ENCODE results near the gene PRKCD.
A peak's percentile ranks its signal among the peaks of the same experiment; 100 is the strongest.

PRKCD gene

GRCh38 chr3:53160660-53161449, at the start of gene PRKCD:
Gene PRKCD (plus strand): TSS chr3:53161209. CDS start chr3:53178423, 17,214 bp downstream.
- DNase-seq = peak; percentile 15

DNA sequence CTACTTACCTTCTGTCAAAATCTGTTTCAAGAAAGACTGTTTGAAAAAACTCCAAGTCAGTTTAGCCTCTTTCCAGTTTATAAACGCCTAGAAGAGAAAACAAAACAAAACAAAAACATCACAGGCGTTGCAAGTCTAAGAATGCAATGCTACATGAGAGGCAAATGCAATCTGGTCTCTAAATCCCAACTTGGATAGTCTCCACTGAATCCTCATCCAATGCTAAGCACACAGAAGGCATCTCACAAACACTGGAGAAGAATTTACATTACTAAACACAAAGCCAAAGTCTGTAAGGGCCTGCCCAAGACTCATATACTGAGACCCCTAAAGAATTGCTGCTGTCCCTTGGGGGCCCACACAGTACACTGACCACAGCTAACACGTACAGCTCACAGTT, 49.2 kb upstream of the PRKCD start:
- DNase-seq = no peak

DNA sequence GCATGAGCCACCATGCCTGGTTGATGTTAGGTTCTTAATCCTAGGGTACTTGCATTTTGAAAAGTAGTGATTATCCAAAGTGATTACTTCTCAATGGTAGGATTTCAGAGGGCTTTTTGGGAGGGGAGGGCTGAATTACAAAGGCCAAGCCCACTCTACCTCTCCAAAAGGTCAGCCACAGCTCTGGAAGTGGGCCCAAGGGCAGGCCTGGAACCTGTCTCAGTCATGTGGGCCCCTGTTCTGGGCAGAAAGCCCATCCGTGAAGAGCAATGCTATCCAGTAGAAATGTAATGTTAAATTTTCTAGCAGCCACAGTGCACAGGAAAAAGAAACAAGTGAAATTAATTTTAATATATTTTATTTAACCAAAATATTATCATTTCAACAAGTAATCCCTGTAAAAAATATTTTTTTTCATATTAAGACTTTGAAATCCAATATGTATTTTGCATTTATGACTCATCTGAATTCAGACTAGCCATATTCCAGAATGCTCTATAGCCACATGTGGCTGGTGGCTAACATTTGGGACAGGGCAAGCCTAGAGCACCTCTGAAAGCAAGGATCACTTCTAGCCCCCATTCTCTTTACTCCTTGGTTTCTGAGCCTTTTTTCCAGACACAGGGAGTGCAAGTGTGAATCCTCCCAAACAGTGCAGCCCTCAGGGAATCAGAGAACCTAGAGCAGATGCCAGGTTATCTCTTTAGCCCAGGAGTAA, 47.6 kb upstream of the PRKCD start:
- no peak for DNase-seq

DNA sequence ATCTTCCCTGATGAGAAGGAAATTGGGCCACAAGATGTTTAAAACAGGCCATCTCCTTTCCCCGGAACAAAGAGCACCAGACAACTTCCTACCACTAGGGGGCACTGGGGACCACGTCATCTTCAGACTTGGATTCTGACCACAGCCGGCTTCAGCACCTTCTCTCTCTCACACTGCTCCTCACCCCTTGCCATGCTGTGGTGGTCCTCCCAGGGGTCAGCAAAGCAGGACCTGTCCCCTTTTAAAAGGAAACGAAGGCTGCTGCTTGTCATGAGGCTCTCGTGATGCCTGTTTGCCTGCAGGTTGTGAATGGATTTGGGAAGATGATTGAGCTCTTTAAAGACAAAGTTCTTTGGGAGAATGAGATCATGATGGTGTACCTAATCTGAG, 47.0 kb upstream of the PRKCD start:
- peak; percentile 48 for DNase-seq

DNA sequence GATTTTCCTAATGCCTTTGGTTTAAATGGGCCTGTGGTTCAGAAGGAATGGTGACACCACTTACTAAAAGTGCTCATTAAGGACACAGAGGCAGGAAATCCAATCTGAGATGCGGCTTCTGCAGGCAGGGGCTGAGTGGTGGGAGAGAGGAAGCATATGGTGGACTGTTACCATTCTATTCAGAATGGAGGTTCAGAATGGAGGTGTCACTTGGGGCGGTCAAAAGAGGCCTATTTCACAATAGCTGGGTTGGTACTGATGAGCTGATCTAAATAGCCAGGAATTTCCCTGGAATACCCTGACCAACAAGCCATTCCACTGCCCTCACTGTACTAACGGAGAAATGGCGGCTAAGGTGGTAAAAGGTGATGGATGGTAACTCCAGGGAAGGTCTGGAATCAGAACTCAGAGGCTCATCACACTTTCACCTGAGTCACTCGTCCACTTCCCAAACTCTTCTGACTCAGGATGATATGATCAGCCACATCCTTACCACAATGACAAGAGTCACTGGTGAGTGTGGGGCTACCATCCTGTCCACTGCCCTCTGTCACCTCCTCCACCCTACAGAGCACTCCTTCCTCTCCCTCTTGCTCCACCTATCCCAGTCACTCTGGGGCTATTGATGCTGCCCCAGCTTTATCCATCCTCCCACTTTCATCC, 46.5 kb upstream of the PRKCD start:
- no peak for DNase-seq

- no peak for DNase-seq
These were observed 44.1 kb upstream of the PRKCD start for GRCh38 chr3:53116956-53117355.

DNA sequence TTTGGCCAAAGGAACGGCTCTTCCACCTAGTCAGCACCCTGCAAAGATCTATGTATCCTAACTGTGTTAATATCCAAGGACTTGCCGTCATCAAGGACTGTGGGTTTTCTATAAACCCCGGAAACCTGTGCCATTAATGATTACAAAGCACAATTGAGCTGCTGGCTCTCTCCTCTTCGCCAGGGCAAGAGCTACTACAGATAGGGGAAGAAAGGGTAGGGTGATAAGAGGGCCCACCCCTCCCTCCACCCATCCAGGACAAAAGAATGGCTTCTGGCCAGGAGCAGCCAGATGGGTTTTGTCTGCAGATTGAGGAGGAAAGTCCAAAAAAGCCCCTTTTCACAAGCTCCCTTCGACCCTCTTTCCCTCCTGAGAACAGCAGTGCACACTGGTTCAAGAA, 40.7 kb upstream of the PRKCD start:
- DNase-seq = no peak

DNA sequence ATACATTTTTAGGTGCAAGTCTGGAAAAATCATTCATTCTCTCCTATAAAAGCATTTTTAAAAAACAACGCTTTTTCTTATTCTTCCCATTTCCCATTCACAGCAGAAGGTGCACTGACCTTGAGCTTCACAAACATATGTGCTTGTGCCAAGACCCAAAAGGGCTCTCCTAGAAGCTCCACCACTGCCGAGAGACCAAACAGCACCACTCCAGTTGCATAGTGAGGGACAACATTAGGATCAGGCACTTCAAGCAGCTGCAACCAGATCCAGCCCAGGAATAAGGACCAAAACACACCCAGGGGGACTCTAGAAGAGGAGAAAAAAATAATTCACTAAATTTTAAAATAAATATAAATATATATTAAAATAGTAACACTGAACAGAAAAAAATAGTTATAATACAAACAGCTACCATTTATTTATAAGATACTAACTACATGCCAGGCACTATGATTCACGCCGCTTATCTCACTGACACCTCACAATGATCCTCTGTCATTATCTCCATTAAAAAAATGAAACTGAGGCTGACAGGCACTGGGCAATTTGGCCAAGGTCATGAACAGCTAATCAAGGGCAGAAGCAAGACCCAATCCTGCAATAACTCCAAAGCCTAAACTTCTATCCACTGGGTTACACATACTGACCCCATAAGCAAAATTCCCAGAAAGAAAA, 38.6 kb upstream of the PRKCD start:
- no peak for DNase-seq

DNA sequence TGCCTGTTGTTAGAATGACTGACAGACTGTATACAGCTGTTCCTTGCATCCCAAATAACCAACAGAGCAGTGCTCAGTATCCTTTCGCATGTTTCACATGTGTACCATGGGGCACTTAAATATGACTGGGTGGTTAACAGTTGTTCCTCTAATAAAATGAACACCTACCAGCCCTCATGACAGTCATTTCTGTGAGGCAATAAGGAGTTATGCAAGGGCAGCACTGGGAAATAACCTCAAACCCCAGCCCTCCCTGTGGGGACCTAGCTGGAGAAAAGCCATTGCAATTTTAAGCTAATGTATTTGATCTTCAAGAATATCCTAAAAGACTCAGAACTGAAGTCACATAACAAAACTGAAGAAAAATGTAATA, 38.1 kb upstream of the PRKCD start:
- DNase-seq = no peak

DNA sequence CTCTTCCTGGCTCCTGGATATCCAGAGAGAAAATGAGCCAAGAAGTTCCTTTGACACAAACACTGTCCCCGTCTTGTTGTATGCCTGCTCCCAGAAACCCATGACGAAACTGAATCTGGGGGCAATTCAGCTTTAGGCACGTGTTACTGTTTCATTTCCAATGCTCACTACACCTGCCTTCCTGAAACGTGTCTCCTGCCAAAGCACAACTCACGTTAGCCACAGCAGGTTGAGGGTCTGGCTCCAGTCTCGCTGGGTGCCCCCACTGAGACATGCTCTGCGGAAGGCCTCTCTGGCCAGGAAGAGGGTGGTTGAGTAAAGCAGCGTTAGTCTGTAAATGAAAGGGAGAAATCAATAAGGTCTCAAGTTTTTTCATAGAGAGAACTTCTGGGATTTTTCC, 37.5 kb upstream of the PRKCD start:
- no peak for DNase-seq

- DNase-seq = no peak
These were observed 37.1 kb upstream of the PRKCD start for GRCh38 chr3:53123953-53124352.

DNA sequence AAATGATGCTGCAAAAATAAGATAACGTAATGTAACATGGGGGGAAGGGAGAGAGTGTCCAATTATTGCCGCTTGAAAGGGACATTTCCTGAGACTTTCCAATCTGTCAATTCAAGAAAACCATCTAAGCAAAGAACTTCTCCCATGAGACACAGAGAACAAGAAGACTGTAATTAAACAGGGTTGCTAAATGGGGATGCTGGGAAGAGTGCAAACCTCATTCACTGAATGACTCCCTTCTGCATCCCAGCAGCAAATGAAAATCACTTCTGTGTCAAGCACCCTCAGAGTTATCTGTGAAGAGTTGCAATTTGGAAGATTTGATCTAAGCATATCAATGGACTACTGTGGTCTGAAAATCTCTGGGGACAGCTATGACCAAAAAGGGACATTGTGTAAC, 34.4 kb upstream of the PRKCD start:
- DNase-seq = no peak

DNA sequence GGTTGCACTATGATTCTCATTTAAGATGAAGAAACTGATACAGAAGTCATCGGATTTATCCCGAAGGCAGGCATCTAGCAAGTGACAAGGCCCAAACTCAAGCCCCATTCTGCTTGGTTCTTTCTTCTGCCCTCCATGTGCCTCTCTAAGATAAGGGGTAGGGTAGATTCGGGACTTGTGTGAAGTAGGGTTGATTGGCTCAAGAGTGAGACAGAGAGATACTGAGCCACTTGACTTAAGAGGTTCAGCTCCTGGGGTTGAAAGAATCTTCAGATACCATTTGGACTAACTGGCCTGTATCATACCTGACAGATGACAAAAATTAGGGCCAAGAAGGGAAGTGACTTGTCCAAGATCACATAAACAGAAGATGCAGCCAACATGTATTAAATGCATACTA, 31.7 kb upstream of the PRKCD start:
- no peak for DNase-seq

DNA sequence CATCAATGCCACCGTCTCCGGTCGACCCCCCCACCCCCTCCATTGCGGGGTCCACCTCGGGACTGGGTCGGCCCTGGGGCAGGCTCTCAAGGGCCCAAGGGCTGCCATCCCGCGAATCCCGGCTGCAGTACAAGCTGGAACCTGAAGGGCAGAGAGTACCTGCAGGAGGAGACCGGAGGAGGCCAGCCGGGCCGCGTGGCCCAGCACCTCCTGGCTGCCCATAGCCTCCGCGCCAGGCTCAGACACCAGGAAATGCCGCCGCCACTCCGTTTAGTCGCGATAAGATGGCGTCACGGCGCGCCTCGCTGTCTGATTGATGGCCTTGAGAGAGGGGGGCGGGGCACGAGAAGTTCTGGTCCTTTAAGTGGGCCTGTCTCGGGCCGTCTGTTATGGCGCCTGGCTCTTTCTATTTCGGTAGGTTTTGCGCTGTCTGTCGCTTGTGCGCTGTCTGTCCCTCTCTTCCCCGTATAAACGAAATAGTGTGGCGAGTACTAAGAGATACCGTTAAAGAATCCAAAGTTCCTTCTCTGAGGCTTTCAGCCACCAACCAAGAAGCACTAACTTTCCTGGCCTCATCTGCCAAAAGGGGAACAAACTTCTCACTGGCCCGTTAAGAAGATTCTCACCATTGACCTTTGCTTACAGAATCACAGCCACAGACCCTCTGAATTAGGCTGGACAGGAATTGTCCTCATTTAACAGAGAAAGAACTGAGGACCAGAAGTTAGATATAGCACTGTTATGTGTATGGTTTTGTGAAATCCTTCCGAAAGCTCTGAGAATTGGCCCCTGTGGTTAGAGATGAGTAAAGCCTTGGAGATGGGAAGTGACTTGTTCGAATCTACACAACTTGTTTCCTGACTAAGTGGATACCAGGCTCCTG, 30.6 kb upstream of the PRKCD start, which contains the start of gene RFT1:
Gene RFT1 (minus strand): TSS at position 257 of the 883 bp plus-strand sequence. CDS start 35 bp downstream, at position 222.
- DNase-seq = peak; percentile 91

- no peak for DNase-seq
These were observed 29.9 kb upstream of the PRKCD start for GRCh38 chr3:53131096-53131495.

- DNase-seq = no peak
These were observed 28.7 kb upstream of the PRKCD start for GRCh38 chr3:53132347-53132746.

- no peak for DNase-seq
These were observed 26.3 kb upstream of the PRKCD start for GRCh38 chr3:53134631-53135232.

DNA sequence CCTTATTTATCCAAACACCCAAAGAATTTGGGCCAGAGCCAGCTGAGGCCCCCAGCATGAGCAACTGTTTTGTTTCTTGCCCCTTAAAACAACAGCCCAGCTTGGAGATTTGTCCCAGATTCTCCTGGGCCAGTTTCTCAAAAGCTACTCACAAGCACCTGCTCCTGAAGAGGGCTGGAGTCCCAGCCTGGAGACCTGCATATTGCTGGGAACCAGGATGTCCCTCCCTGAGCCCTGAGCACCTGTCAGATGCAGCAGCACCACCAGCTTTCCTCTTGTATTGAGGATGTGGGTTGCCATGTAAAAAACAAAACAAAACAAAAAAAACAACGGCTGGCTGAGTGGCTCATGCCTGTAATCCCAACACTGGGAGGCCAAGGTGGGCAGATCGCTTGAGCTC, 23.8 kb upstream of the PRKCD start:
- no peak for DNase-seq

GRCh38 chr3:53137835-53138446, 23.1 kb upstream of the PRKCD start:
- no peak for DNase-seq

GRCh38 chr3:53139906-53140846, 20.8 kb upstream of the PRKCD start:
- no peak for DNase-seq

All from NCI-H1048 (cell line).